Measurements from ENCODE around the gene ISOC2. TPM values are rescaled to one million over a fixed set of nuclear protein-coding genes. Genes with fewer than 3 reads are reported as not detected.
A peak's percentile ranks its signal among the peaks of the same experiment; 100 is the strongest.
"Not testable (repeated sequence)": the region's sequence is repeated elsewhere in the genome, so short reads cannot be mapped to it uniquely, and the experiment has no call there.

Gene ISOC2
- total RNA-seq, 1 donor from 2014 or later = 24.9 TPM

GRCh38 chr19:55451965-55452748 is 9.3 kb downstream of the ISOC2 start:
- Mint-ChIP-seq H3K36me3 (ENCODE audit: unreplicated experiment) (no peaks in the 10 kb centered on the region), H3K9me3 (ENCODE audit: unreplicated experiment) (peaks cover 8% of the 10 kb centered on the region), H3K4me1 (ENCODE audit: low read depth, unreplicated experiment) (peaks cover 3% of the 10 kb centered on the region), H3K4me3 (ENCODE audit: unreplicated experiment) (peak overlapping the region; percentile 89), H3K27ac (ENCODE audit: unreplicated experiment) (no peak overlapping the region), H3K27me3 (ENCODE audit: unreplicated experiment) (peaks cover 16% of the 10 kb centered on the region)
- no peak for TF ChIP-seq CTCF (IDR thresholded peaks at IDR 0.05; ENCODE audit: partially characterized antibody, unreplicated experiment)
- peak; percentile 51 for DNase-seq

DNA sequence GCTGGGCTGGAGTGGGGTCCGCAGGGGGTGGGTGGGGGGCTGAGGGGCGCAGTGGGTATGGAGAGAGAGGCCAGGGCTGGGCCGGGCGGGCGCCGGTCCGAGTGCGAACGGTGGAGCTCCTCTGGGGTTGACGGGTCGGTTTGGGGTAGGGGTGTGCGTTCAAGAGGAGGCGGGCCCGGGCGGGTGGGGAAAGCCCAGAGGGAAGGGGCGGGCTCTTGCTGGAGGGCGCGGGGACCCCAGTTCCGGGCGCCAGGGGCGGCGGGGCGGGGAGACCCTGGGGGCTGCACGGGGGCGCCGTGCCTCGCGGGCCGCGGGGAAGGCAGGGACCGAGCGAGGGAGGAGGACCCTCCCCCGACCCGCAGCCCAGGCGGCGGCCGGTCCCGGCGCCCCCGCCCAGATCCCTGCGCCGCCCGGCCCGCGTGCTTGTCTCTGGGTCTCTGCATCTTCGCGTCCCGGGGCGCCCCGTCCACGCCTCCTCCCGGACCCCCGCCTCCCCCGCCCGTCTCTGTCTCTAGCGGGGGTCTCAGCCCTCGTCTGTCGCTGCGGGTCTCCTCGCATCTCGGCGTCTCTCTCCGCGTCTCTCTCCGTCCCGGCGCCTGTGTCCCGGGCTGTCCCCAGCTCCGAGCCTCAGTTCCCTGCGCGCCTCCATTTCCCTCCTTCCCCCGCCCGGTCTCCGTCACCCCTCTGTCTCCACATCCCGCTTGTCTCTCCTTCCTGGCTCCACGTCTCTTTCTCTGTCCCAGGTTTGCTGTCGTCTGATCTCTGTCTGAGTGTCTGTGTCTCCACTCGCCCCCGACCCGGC is 10.1 kb downstream of the ISOC2 start:
- H3K36me3 Mint-ChIP-seq (ENCODE audit: unreplicated experiment) = no peaks in the 10 kb centered on the region
- H3K27me3 Mint-ChIP-seq (ENCODE audit: unreplicated experiment) = peaks cover 16% of the 10 kb centered on the region
- H3K9me3 Mint-ChIP-seq (ENCODE audit: unreplicated experiment) = peaks cover 6% of the 10 kb centered on the region
- H3K27ac Mint-ChIP-seq (ENCODE audit: unreplicated experiment) = no peak overlapping the region
- DNase-seq = no peak
- peaks cover 3% of the 10 kb centered on the region for H3K4me1 Mint-ChIP-seq (ENCODE audit: low read depth, unreplicated experiment)
- no peak for TF ChIP-seq CTCF (IDR thresholded peaks at IDR 0.05; ENCODE audit: partially characterized antibody, unreplicated experiment)
- peak overlapping the region; percentile 89 for H3K4me3 Mint-ChIP-seq (ENCODE audit: unreplicated experiment)

DNA sequence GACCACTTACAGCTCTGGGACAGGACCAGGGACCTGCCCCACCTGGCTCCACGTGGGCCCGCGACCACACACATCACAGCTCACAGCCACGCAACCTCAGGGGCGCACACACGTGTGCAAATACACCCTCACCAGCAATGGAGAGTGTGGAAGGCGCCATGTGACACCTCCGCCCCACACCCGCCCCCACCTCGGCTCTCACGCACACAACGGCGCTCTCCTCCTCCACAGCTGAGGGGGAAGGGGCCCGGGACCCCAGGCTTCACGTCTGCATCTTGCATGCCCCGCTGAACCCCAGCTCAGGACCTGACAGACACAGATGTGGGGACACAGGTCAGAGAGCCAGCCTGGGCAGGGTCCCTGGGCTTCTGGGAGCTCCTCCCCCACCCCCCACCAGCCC is 12.0 kb downstream of the ISOC2 start:
- Mint-ChIP-seq H3K27ac (ENCODE audit: unreplicated experiment) (no peak overlapping the region), H3K9me3 (ENCODE audit: unreplicated experiment) (peaks cover 10% of the 10 kb centered on the region), H3K27me3 (ENCODE audit: unreplicated experiment) (peaks cover 23% of the 10 kb centered on the region), H3K36me3 (ENCODE audit: unreplicated experiment) (peaks cover 4% of the 10 kb centered on the region), H3K4me1 (ENCODE audit: low read depth, unreplicated experiment) (no peaks in the 10 kb centered on the region), H3K4me3 (ENCODE audit: unreplicated experiment) (no peak overlapping the region)
- no peak for TF ChIP-seq CTCF (IDR thresholded peaks at IDR 0.05; ENCODE audit: partially characterized antibody, unreplicated experiment)
- no peak for DNase-seq

- not testable (repeated sequence) for H3K4me1 Mint-ChIP-seq (ENCODE audit: low read depth, unreplicated experiment); H3K9me3 Mint-ChIP-seq (ENCODE audit: unreplicated experiment); H3K36me3 Mint-ChIP-seq (ENCODE audit: unreplicated experiment); DNase-seq; H3K4me3 Mint-ChIP-seq (ENCODE audit: unreplicated experiment); H3K27ac Mint-ChIP-seq (ENCODE audit: unreplicated experiment)
- peaks cover 30% of the 10 kb centered on the region for H3K27me3 Mint-ChIP-seq (ENCODE audit: unreplicated experiment)
Measured at GRCh38 chr19:55448175-55448490, 13.3 kb downstream of the ISOC2 start.

DNA sequence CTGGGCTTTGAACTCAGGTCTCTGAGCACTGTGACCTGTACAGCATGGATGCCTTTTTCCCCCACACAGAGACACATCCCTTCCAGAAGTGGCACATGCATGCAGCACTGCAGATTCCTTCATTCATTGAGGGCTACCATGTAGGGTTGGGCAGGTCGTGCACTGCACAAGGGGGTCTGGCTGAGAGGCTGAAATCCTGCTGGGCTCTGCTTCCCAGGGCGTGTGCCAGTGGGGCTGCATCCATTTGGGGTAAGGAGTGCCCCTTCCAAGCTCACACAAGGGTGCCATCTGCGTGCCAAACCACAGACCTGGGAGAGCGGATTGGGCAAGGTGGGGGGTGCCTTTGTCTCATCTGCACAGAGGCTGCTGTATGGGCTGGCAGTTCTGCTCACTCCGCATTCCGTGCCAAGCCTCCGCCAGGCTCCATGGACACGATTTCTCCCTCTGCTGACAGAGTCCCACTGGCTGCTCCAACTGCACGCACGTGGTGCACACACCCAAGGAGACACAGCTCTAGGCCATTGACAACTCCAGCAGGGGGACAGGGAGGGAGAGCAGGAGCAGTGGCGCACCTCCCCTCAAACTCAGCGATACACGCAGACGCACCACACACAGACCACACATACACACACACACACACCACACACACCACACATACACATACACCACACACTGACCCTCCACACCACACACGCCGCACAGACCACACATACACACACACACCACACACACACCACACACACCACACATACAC is 13.8 kb downstream of the ISOC2 start:
- Mint-ChIP-seq H3K9me3 (ENCODE audit: unreplicated experiment) (peaks cover 6% of the 10 kb centered on the region), H3K27ac (ENCODE audit: unreplicated experiment) (no peak overlapping the region), H3K27me3 (ENCODE audit: unreplicated experiment) (peaks cover 30% of the 10 kb centered on the region), H3K4me3 (ENCODE audit: unreplicated experiment) (no peak overlapping the region), H3K36me3 (ENCODE audit: unreplicated experiment) (peaks cover 4% of the 10 kb centered on the region), H3K4me1 (ENCODE audit: low read depth, unreplicated experiment) (no peaks in the 10 kb centered on the region)
- peak; percentile 52 for DNase-seq
- TF ChIP-seq CTCF (IDR thresholded peaks at IDR 0.05; ENCODE audit: partially characterized antibody, unreplicated experiment) = no peak
